Measurements from ENCODE around the gene TRAPPC14. TPM values are rescaled to one million over a fixed set of nuclear protein-coding genes. Genes with fewer than 3 reads are reported as not detected.
"Not testable (repeated sequence)": the region's sequence is repeated elsewhere in the genome, so short reads cannot be mapped to it uniquely, and the experiment has no call there.

The TRAPPC14 gene
- total RNA-seq, 2 donors from 2014 or later = 7.3 to 27.7 TPM

GRCh38 chr7:100137851-100138760, 20.4 kb downstream of the TRAPPC14 start:
- DNase-seq = no peak
- intact Hi-C loops (cut with DNase I) = loop anchor here (10.0 kb wide), 2 partner anchors 77 to 197 kb away; partner anchors contain the start of gene PVRIG
- Histone ChIP-seq H3K9me3 (no peaks in the 10 kb centered on the region), H3K36me3 (replicated peaks in 1 of 2; ENCODE audit: insufficient read depth in 1 of 2, low read depth in 2 of 2) (no peaks in the 10 kb centered on the region), H3K27me3 (no peaks in the 10 kb centered on the region), H3K27ac (no peak overlapping the region), H3K4me1 (peaks cover 5% of the 10 kb centered on the region), H3K4me3 (no peak overlapping the region)
- TF ChIP-seq, protein P1, sequence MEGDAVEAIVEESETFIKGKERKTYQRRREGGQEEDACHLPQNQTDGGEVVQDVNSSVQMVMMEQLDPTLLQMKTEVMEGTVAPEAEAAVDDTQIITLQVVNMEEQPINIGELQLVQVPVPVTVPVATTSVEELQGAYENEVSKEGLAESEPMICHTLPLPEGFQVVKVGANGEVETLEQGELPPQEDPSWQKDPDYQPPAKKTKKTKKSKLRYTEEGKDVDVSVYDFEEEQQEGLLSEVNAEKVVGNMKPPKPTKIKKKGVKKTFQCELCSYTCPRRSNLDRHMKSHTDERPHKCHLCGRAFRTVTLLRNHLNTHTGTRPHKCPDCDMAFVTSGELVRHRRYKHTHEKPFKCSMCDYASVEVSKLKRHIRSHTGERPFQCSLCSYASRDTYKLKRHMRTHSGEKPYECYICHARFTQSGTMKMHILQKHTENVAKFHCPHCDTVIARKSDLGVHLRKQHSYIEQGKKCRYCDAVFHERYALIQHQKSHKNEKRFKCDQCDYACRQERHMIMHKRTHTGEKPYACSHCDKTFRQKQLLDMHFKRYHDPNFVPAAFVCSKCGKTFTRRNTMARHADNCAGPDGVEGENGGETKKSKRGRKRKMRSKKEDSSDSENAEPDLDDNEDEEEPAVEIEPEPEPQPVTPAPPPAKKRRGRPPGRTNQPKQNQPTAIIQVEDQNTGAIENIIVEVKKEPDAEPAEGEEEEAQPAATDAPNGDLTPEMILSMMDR (IDR thresholded peaks at IDR 0.05) = no peak
- TF ChIP-seq POLR2A (IDR thresholded peaks at IDR 0.05) = no peak
- WGBS, 2 donors = 78 to 86% methylated on average over 12 to 13 of the region's 13 CpGs
- no peak for ATAC-seq

DNA sequence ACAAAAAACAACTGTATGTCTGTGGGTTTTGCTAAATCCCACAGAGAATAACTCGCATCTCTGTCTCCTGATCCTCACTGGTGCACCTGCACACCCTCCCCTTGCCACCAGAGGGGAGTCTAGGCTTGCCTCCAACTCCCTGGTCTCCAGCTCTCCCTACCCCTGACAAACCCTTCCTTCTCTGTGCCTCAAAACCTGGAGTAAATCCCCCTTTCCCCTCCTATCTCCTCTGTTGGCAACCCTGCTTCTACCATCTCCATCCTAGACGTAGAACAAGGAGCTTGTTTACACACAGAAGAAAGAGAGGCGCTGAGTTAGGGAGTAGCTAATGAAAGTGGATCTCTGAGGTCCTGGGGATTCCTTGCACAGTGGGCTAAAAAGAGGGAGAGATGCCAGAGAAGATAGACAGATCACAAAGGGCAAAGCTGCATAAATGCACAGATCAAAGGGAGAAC, 25.8 kb downstream of the TRAPPC14 start:
- DNase-seq (peak; percentile 68 to 78 (median 72)), ATAC-seq (peak; percentile 73)
- intact Hi-C loops (cut with DNase I) = loop anchor here (10.0 kb wide), 2 partner anchors 82 to 202 kb away; partner anchors contain the start of gene PVRIG
- Histone ChIP-seq H3K27ac (no peak overlapping the region), H3K27me3 (no peaks in the 10 kb centered on the region), H3K4me3 (no peak overlapping the region), H3K36me3 (replicated peaks in 1 of 2; ENCODE audit: insufficient read depth in 1 of 2, low read depth in 2 of 2) (no peaks in the 10 kb centered on the region), H3K4me1 (peaks cover 34% of the 10 kb centered on the region), H3K9me3 (no peaks in the 10 kb centered on the region)
- TF ChIP-seq, protein P1 (IDR thresholded peaks at IDR 0.05) = peak; percentile 71 to 98 (median 80)
- TF ChIP-seq POLR2A (IDR thresholded peaks at IDR 0.05) = no peak
- WGBS, 2 donors = 20 to 22% methylated on average over 3 of the region's 3 CpGs

DNA sequence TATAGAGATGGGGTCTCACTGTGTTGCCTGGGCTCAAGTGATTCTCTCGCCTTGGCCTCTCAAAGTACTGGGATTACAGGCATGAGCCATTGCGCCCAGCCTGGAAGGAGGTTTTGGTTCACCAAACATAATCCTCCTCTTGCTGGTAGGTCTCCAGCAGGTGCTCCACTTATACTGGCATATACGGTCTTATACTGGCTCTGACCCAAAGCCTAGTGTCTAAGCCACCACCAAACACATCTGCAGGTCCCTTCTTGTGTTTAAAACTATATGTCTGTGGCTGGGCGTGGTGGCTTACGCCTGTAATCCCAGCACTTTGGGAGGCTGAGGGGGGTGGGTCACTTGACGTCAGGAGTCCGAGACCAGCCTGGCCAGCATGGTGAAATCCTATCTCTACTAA, 26.4 kb downstream of the TRAPPC14 start:
- H3K36me3 ChIP-seq (replicated peaks in 1 of 2; ENCODE audit: insufficient read depth in 1 of 2, low read depth in 2 of 2) = no peaks in the 10 kb centered on the region
- intact Hi-C loops (cut with DNase I) = loop anchor here (10.0 kb wide), 2 partner anchors 83 to 203 kb away; partner anchors contain the start of gene PVRIG
- no peak for TF ChIP-seq POLR2A (IDR thresholded peaks at IDR 0.05)
- TF ChIP-seq, protein P1 (IDR thresholded peaks at IDR 0.05) = no peak

GRCh38 chr7:100130608-100131453, 27.7 kb downstream of the TRAPPC14 start:
- intact Hi-C loops (cut with DNase I) = loop anchor here (10.0 kb wide), 2 partner anchors 84 to 204 kb away; partner anchors contain the start of gene PVRIG
- 3 to 5% methylated on average over 24 of the region's 24 CpGs for WGBS, 2 donors
- Histone ChIP-seq H3K27ac (peak overlapping the region in 3 of 4 donors; percentile 56 to 87 (median 84)), H3K4me3 (no peak overlapping the region), H3K9me3 (no peaks in the 10 kb centered on the region), H3K27me3 (no peaks in the 10 kb centered on the region), H3K36me3 (replicated peaks in 1 of 2; ENCODE audit: insufficient read depth in 1 of 2, low read depth in 2 of 2) (no peaks in the 10 kb centered on the region), H3K4me1 (peaks cover 42% of the 10 kb centered on the region)
- ATAC-seq = peak; percentile 57
- peak; percentile 84 to 92 (median 88) for DNase-seq
- TF ChIP-seq, protein P1 (IDR thresholded peaks at IDR 0.05) = peak; percentile 78 to 98 (median 85)
- TF ChIP-seq POLR2A (IDR thresholded peaks at IDR 0.05) = peak in 2 of 3 donors; percentile 30 to 56

More for the DNA sequence above, 26.4 kb downstream of the TRAPPC14 start:
- Histone ChIP-seq H3K27me3 (no peaks in the 10 kb centered on the region), H3K9me3 (no peaks in the 10 kb centered on the region), H3K4me1 (peaks cover 36% of the 10 kb centered on the region), H3K4me3 (no peak overlapping the region), H3K27ac (no peak overlapping the region)
- WGBS, 2 donors = 52 to 60% methylated on average over 3 to 7 of the region's 7 CpGs
- no peak for ATAC-seq
- no peak for DNase-seq

DNA sequence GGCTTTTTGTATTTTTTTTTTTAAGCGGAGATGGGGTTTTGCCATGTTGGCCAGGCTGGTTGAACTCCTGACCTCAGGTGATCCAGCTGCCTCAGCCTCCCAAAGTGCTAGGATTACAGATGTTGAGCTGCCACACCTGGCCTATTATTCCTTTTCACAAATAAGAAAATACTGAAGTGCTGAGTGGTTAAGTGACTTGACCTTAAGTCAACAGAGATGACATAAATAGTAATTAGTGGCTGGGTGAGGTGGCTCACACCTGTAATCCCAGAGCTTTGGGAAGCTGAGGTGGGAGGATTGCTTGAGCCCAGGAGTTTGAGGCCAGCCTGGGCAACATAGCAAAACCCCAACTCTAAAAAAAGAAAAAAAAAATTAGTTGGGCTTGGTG, 28.3 kb downstream of the TRAPPC14 start:
- not testable (repeated sequence) for H3K36me3 ChIP-seq (replicated peaks in 1 of 2; ENCODE audit: insufficient read depth in 1 of 2, low read depth in 2 of 2); H3K9me3 ChIP-seq; H3K4me3 ChIP-seq; H3K27me3 ChIP-seq; DNase-seq; ATAC-seq
- Histone ChIP-seq H3K27ac (peak overlapping the region in 3 of 4 donors; percentile 56 to 87 (median 84)), H3K4me1 (peaks cover 48% of the 10 kb centered on the region)
- WGBS, 2 donors = 90 to 100% methylated on average over 1 of the region's 1 CpG
- intact Hi-C loops (cut with DNase I) = loop anchor here (10.0 kb wide), 2 partner anchors 85 to 205 kb away; partner anchors contain the start of gene PVRIG
